ENCODE measurements around the gene ZNF669. TPM values are rescaled to one million over a fixed set of nuclear protein-coding genes. Genes with fewer than 3 reads are reported as not detected.

The ZNF669 gene
- total RNA-seq, 2 donors from 2014 or later = 6.2 to 6.5 TPM

GRCh38 chr1:247118946-247119446 is 14.8 kb upstream of the ZNF669 start:
- Histone ChIP-seq H3K36me3 (no peaks in the 10 kb centered on the region), H3K4me3 (no peak overlapping the region), H3K9me3 (no peaks in the 10 kb centered on the region), H3K4me1 (no peaks in the 10 kb centered on the region), H3K27ac (no peak overlapping the region), H3K9ac (ENCODE audit: low read depth in 2 of 2, low read length in 2 of 2) (no peak overlapping the region), H3K27me3 (no peaks in the 10 kb centered on the region)
- intact Hi-C loops (cut with DNase I) = no loop called here
- TF ChIP-seq CTCF (IDR thresholded peaks at IDR 0.05) = peak; percentile 22
- no peak for DNase-seq

- H3K36me3 ChIP-seq = no peaks in the 10 kb centered on the region
- H3K9me3 ChIP-seq = no peaks in the 10 kb centered on the region
- H3K4me3 ChIP-seq = no peak overlapping the region
- DNase-seq = no peak
- TF ChIP-seq CTCF (IDR thresholded peaks at IDR 0.05) = no peak
- H3K4me1 ChIP-seq = no peaks in the 10 kb centered on the region
- no peak overlapping the region for H3K9ac ChIP-seq (ENCODE audit: low read depth in 2 of 2, low read length in 2 of 2)
- intact Hi-C loops (cut with DNase I) = no loop called here
- no peak overlapping the region for H3K27ac ChIP-seq
- no peaks in the 10 kb centered on the region for H3K27me3 ChIP-seq
Observed at GRCh38 chr1:247115545-247115944, 11.4 kb upstream of the ZNF669 start.

GRCh38 chr1:247115141-247115510 is 11.0 kb upstream of the ZNF669 start:
- no peak overlapping the region for H3K9ac ChIP-seq (ENCODE audit: low read depth in 2 of 2, low read length in 2 of 2)
- no peaks in the 10 kb centered on the region for H3K9me3 ChIP-seq
- no peaks in the 10 kb centered on the region for H3K27me3 ChIP-seq
- H3K4me3 ChIP-seq = no peak overlapping the region
- intact Hi-C loops (cut with DNase I) = no loop called here
- H3K27ac ChIP-seq = no peak overlapping the region
- H3K36me3 ChIP-seq = no peaks in the 10 kb centered on the region
- no peaks in the 10 kb centered on the region for H3K4me1 ChIP-seq
- DNase-seq = no peak
- no peak for TF ChIP-seq CTCF (IDR thresholded peaks at IDR 0.05)

- intact Hi-C loops (cut with DNase I) = no loop called here
Observed at GRCh38 chr1:247114351-247115140, 10.4 kb upstream of the ZNF669 start.

GRCh38 chr1:247113733-247114271 is 9.6 kb upstream of the ZNF669 start:
- no peak for DNase-seq

More at GRCh38 chr1:247114351-247115140, 10.4 kb upstream of the ZNF669 start:
- no peak for TF ChIP-seq CTCF (IDR thresholded peaks at IDR 0.05)
- Histone ChIP-seq H3K27ac (no peak overlapping the region), H3K4me3 (no peak overlapping the region), H3K4me1 (no peaks in the 10 kb centered on the region), H3K27me3 (no peaks in the 10 kb centered on the region), H3K36me3 (no peaks in the 10 kb centered on the region), H3K9me3 (no peaks in the 10 kb centered on the region), H3K9ac (ENCODE audit: low read depth in 2 of 2, low read length in 2 of 2) (no peak overlapping the region)
- no peak for DNase-seq

More at GRCh38 chr1:247113733-247114271, 9.6 kb upstream of the ZNF669 start:
- H3K9me3 ChIP-seq = no peaks in the 10 kb centered on the region
- no peak overlapping the region for H3K27ac ChIP-seq
- intact Hi-C loops (cut with DNase I) = no loop called here
- H3K4me1 ChIP-seq = no peaks in the 10 kb centered on the region
- no peak overlapping the region for H3K4me3 ChIP-seq
- H3K9ac ChIP-seq (ENCODE audit: low read depth in 2 of 2, low read length in 2 of 2) = no peak overlapping the region
- no peaks in the 10 kb centered on the region for H3K27me3 ChIP-seq
- TF ChIP-seq CTCF (IDR thresholded peaks at IDR 0.05) = no peak
- no peaks in the 10 kb centered on the region for H3K36me3 ChIP-seq
